ENCODE measurements around the gene ERN1.

DNA sequence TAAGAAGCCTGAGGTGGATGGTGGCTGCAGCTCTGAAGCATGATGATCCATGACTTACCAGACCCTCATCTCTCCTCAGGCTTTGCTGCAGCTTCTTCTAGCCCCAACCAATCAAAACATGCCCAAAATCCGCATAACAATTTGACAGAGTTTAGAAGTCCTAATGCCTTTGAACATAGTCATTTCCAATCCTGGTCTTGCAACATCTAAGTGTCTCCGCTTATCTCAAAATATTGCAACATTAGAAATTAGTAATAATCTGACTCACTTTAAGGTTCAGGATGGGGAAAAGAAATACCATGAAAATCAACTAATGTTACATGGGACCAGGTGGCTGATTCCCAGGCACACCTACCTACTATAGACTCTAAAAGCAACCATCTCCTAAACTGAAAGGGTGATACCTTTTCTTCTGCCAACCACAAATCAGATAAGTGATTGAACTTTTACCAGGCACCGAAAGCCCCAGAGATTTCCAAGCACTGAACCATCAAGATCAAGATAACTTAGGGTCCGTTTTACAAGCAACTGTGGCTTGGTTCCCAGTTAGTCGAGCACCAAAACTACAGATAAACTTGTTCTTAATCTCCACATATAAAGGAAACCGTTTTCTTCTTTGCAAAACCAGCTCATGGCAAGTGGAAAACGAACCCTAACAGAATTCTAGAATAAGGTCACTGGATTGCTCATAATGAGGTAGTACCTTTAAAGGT, 14.0 kb downstream of the ERN1 start:
- TF ChIP-seq POLR2AphosphoS5 (IDR thresholded peaks at IDR 0.05; ENCODE audit: low read depth, low read length) (no peak), POLR2A (IDR thresholded peaks at IDR 0.05; ENCODE audit: low read depth, low read length) (no peak)

All from GM12892 (cell line).